Diencephalon (tissue), 1 donor: ENCODE results near the gene DPY19L3. TPM values are rescaled to one million over a fixed set of nuclear protein-coding genes. Genes with fewer than 3 reads are reported as not detected.

ENCODE experiments used
- total RNA-seq: library from RNA; depleted of rRNA; stranded (reverse); fragments of >200 nt; gene quantifications from one replicate; pipeline ENCODE4 v1.2.3, GENCODE V29; 2014

DPY19L3 gene, protein sequence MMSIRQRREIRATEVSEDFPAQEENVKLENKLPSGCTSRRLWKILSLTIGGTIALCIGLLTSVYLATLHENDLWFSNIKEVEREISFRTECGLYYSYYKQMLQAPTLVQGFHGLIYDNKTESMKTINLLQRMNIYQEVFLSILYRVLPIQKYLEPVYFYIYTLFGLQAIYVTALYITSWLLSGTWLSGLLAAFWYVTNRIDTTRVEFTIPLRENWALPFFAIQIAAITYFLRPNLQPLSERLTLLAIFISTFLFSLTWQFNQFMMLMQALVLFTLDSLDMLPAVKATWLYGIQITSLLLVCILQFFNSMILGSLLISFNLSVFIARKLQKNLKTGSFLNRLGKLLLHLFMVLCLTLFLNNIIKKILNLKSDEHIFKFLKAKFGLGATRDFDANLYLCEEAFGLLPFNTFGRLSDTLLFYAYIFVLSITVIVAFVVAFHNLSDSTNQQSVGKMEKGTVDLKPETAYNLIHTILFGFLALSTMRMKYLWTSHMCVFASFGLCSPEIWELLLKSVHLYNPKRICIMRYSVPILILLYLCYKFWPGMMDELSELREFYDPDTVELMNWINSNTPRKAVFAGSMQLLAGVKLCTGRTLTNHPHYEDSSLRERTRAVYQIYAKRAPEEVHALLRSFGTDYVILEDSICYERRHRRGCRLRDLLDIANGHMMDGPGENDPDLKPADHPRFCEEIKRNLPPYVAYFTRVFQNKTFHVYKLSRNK
- 55.8 TPM for total RNA-seq

DNA sequence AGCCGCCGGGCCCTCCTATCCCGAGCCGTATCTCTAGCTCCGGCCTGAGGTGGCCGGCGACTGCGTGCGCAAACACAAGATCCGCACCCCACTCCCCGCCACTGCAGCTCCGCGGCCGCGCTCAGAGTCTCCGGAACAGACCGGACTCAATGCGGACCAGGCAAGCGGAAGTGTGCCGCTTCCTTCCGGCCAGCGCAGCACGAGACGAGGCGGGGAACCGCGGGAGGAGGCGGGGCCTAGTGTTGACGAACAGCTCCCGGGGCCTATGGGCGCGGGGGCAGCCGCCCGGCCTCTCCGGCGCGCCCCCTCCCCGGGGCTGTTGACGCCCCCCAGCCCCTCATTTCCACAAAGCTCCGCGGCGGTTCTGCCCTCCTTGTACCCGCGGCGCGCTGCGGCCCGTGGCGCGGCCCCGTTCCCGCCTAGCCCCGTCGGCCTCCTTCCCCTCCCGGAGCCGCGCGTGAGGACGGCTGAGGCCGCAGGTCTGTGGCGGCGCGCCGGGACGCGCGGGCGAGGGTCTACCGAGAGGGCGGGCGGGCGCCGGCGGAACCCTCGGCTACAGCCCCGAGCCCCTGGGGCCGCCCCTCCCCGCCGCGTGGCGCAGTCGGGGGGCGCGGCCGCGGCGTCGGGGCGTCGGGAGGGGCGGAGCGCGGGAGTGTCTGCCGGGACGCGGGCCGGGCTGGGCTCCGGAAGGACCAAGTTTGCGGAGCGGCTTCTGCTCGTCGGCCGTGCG is at the start of gene DPY19L3:
DPY19L3 (plus strand) TSS at position 340 of the 730 bp plus-strand sequence. CDS start 2,484 bp downstream, outside the sequence.

Other genes starting within 250 kb of the DPY19L3 start
- 29.5 TPM for gene ZNF507, start 60.2 kb upstream of the DPY19L3 start, total RNA-seq
- gene PDCD5, start 175.4 kb downstream of the DPY19L3 start, total RNA-seq = 47.1 TPM